H1 (cell line): ENCODE data around the gene PAQR4. TPM values are rescaled to one million over a fixed set of nuclear protein-coding genes. Genes with fewer than 3 reads are reported as not detected.

Experiments
- CBX5 ChIP-seq: fragments of 300-800, 300-1000 bp; sonication (generic); IDR thresholded peaks from 2 replicates; pipeline ENCODE4 v1.7.1; 2016; ENCODE audit warnings: antibody characterized with exemption, low read length, low read depth
- EP300 ChIP-seq, 2 experiments: IDR thresholded peaks; 1 replicate in 1 of 2; 2 replicates in 1 of 2; pipeline ENCODE4 v1.6.1; 2011 to 2012; ENCODE audit warnings: low read depth in 2 of 2, low read length in 2 of 2, mild to moderate bottlenecking in 2 of 2, borderline replicate concordance in 1 of 2, inconsistent platforms in 1 of 2, moderate library complexity in 1 of 2
- polyA plus RNA-seq, 7 experiments: library from polyadenylated mRNA; depleted of rRNA in 3 of 7; stranded (reverse) in 5 of 7; unstranded in 2 of 7; fragments of >200 nt in 5 of 7; fragments of 200-250 nt in 2 of 7; gene quantifications; 1 replicate in 5 of 7; 2 replicates in 1 of 7; 4 replicates in 1 of 7; pipeline versions ENCODE4 v1.2.1 to v1.2.3, GENCODE V29; 2011 to 2013; ENCODE audit warnings: missing spikeins in 2 of 7, mixed read lengths in 2 of 7
- total RNA-seq: library from RNA; stranded (reverse); fragmentation: NEBNext Ultra II Directional; extraction: Animal tissue kit (Norgen Biotek cat#: 25700); gene quantifications from 2 replicates; pipeline ENCODE4 v1.2.1, GENCODE V29; 2021

The PAQR4 gene
- total and polyA plus RNA-seq, 2 of the 8 experiments (the other 6 are each of a cell fraction or from before 2014, with no cell fraction given) = 28.2 to 34.6 TPM

GRCh38 chr16:2981899-2982250, 12.7 kb downstream of the PAQR4 start (continued):
- TF ChIP-seq EP300 (IDR thresholded peaks at IDR 0.05; ENCODE audit: borderline replicate concordance in 1 of 2, low read depth in 2 of 2, low read length in 2 of 2) (no peak), CBX5 (no peak)
